ENCODE data around the gene RAB11FIP4.

Gene RAB11FIP4

GRCh38 chr17:31587462-31587861 lies 196.0 kb downstream of the RAB11FIP4 start:
- Histone ChIP-seq H3K27me3 (ENCODE audit: control insufficient read depth, insufficient read depth, low read length) (no peaks in the 10 kb centered on the region), H3K4me3 (ENCODE audit: low read length) (no peak overlapping the region), H3K36me3 (ENCODE audit: control insufficient read depth, insufficient read depth, low read length) (no peaks in the 10 kb centered on the region), H3K9me3 (ENCODE audit: control insufficient read depth, low read length) (no peaks in the 10 kb centered on the region), H3K4me1 (ENCODE audit: control insufficient read depth, insufficient read depth, low read length) (peaks cover 17% of the 10 kb centered on the region), H3K9ac (ENCODE audit: low read length) (no peak overlapping the region)
